Measurements from ENCODE around the gene FBXO47. TPM values are rescaled to one million over a fixed set of nuclear protein-coding genes. Genes with fewer than 3 reads are reported as not detected.

Gene FBXO47
- total and polyA plus RNA-seq, 2 of the 4 experiments (the other 2 are of a cell fraction) = under 0.01 TPM; not detected in 1

- Histone ChIP-seq H2BK120ac (ENCODE audit: low read depth, low read length) (no peak overlapping the region), H4K5ac (ENCODE audit: low read depth, low read length) (no peak overlapping the region), H3K18ac (ENCODE audit: low read depth, low read length) (no peak overlapping the region), H3K4ac (ENCODE audit: low read depth, low read length) (no peak overlapping the region), H4K91ac (ENCODE audit: insufficient read depth, low read depth, low read length) (no peak overlapping the region), H3K4me2 (ENCODE audit: low read depth, low read length) (no peak overlapping the region), H3K4me1 (ENCODE audit: control insufficient read depth, insufficient read depth, low read length) (peaks cover 9% of the 10 kb centered on the region), H3K56ac (ENCODE audit: extremely low read depth, insufficient read depth, low read length) (no peak overlapping the region), H3K27ac (ENCODE audit: insufficient read depth, low read length) (no peak overlapping the region), H3K9me3 (ENCODE audit: control insufficient read depth, insufficient read depth, low read length) (no peaks in the 10 kb centered on the region), H3K9ac (ENCODE audit: low read depth, low read length) (no peak overlapping the region), H2BK20ac (ENCODE audit: low read depth, low read length) (no peak overlapping the region), H3K14ac (replicated peaks; ENCODE audit: low read depth, low read length) (no peak overlapping the region), H3K23ac (ENCODE audit: low read depth, low read length) (no peak overlapping the region), H3K27me3 (ENCODE audit: control insufficient read depth, insufficient read depth, low read length) (no peaks in the 10 kb centered on the region), H2AK5ac (ENCODE audit: low read depth, low read length) (no peak overlapping the region), H2BK15ac (ENCODE audit: low read depth, low read length) (no peak overlapping the region), H3K4me3 (ENCODE audit: insufficient read depth, low read depth, low read length) (no peak overlapping the region), H4K8ac (ENCODE audit: low read depth in 2 of 2, low read length in 2 of 2) (no peak overlapping the region), H3K9me1 (ENCODE audit: insufficient read depth, low read length) (peaks cover 2% of the 10 kb centered on the region; the same call in 1 of the 2 replicates), H2BK5ac (ENCODE audit: low read depth, low read length, poor library complexity, severe bottlenecking) (no peak overlapping the region), H2AK9ac (replicated peaks; ENCODE audit: low read depth, low read length, poor library complexity) (no peak overlapping the region), H4K20me1 (ENCODE audit: insufficient read depth, low read length) (no peaks in the 10 kb centered on the region), H2AFZ (replicated peaks; ENCODE audit: low read length, poor library complexity) (no peak overlapping the region), H3K79me1 (ENCODE audit: low read depth in 1 of 2, low read length in 2 of 2) (no peaks in the 10 kb centered on the region), H3K36me3 (ENCODE audit: control insufficient read depth, insufficient read depth, low read length) (no peaks in the 10 kb centered on the region)
- in situ Hi-C loops (cut with MboI; ENCODE audit: low sequenced_read_pairs) (loop anchor here (5.0 to 10.0 kb wide), 2 partner anchors 168 to 260 kb away; partner anchors contain the start of gene PLXDC1), dilution Hi-C loops (cut with HindIII; ENCODE audit: low sequenced_read_pairs, unreplicated experiment) (no loop called here), intact Hi-C loops (cut with micrococcal nuclease) (loop anchor here (5.0 kb wide), 3 partner anchors 78 to 153 kb away; no protein-coding TSS in a partner anchor)
- ChIA-PET POLR2A (ENCODE audit: unreplicated experiment) (no interaction called here), CTCF (interaction anchor here (3.4 kb wide), 1 partner anchor 169 kb away, joined by 53 read pairs; no protein-coding TSS in a partner anchor)
- no TSS peak for BruUV-seq (replicated peaks)
- DNase-seq = no peak
- TF ChIP-seq RAD21 (IDR thresholded peaks at IDR 0.05; ENCODE audit: low read length) (no peak), RCOR1 (IDR thresholded peaks at IDR 0.05; ENCODE audit: insufficient replicate concordance, low read length) (no peak), FOS (IDR thresholded peaks at IDR 0.05; ENCODE audit: low read depth, low read length) (no peak), MXI1 (IDR thresholded peaks at IDR 0.05; ENCODE audit: borderline replicate concordance, low read depth, low read length) (no peak), MAFK (IDR thresholded peaks at IDR 0.05; ENCODE audit: low read depth, low read length) (no peak), CTCF (conservative IDR thresholded peaks at IDR 0.05; ENCODE audit: low read depth, low read length) (no peak), MAZ (IDR thresholded peaks at IDR 0.05; ENCODE audit: borderline replicate concordance, low read depth, low read length) (no peak), CHD1 (IDR thresholded peaks at IDR 0.05; ENCODE audit: low read depth, low read length) (no peak), NFE2L2 (IDR thresholded peaks at IDR 0.05; ENCODE audit: low read depth, low read length) (no peak)
- TF ChIP-seq, protein P1, sequence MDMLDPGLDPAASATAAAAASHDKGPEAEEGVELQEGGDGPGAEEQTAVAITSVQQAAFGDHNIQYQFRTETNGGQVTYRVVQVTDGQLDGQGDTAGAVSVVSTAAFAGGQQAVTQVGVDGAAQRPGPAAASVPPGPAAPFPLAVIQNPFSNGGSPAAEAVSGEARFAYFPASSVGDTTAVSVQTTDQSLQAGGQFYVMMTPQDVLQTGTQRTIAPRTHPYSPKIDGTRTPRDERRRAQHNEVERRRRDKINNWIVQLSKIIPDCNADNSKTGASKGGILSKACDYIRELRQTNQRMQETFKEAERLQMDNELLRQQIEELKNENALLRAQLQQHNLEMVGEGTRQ (IDR thresholded peaks at IDR 0.05; ENCODE audit: low read depth, low read length) = no peak
- WGBS, 2 experiments (ENCODE audit: extremely low coverage in 2 of 2, insufficient read length in 1 of 2) = no CpG with 5 or more reads among the region's 2 CpGs
- no peak for ATAC-seq (ENCODE audit: low read depth)
Measured at GRCh38 chr17:38984666-38985065, 17.5 kb upstream of the FBXO47 start.
